Breast epithelium (tissue), 3 donors: ENCODE results near the gene ANKS1B.

Experiments
- POLR2AphosphoS5 ChIP-seq, 3 donors: sonication (generic); formaldehyde crosslinking; IDR thresholded peaks; one replicate each; pipeline ENCODE4 v1.6.1; 2017; ENCODE audit warnings: antibody characterized with exemption in 3 of 3
- TF ChIP-seq, protein P1 (sequence below), 3 donors: fragments of 450-650 bp; IDR thresholded peaks; one replicate each; pipeline ENCODE4 v1.5.1; 2016 to 2017; ENCODE audit warnings: antibody characterized with exemption in 3 of 3, mild to moderate bottlenecking in 3 of 3, moderate library complexity in 3 of 3

DNA sequence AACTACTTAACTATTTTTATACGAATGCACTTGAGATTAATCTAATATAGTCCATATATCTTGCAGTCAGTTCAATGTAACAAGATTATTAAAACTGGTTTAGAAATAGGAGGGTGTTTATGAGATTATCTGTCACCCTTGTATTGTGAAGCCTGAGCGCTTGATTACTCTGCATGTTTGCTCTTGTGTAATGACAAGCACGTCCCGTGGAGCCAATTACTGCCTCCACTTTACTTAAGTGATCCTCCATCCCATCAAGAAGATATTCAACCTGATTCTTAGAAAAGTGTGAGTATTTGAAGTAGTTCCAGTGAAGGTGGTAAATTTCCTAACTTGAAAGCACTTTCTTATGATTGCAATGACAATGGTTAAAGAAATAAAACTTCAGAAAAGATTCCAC lies 752.4 kb downstream of the ANKS1B start:
- TF ChIP-seq, protein P1, sequence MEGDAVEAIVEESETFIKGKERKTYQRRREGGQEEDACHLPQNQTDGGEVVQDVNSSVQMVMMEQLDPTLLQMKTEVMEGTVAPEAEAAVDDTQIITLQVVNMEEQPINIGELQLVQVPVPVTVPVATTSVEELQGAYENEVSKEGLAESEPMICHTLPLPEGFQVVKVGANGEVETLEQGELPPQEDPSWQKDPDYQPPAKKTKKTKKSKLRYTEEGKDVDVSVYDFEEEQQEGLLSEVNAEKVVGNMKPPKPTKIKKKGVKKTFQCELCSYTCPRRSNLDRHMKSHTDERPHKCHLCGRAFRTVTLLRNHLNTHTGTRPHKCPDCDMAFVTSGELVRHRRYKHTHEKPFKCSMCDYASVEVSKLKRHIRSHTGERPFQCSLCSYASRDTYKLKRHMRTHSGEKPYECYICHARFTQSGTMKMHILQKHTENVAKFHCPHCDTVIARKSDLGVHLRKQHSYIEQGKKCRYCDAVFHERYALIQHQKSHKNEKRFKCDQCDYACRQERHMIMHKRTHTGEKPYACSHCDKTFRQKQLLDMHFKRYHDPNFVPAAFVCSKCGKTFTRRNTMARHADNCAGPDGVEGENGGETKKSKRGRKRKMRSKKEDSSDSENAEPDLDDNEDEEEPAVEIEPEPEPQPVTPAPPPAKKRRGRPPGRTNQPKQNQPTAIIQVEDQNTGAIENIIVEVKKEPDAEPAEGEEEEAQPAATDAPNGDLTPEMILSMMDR (IDR thresholded peaks at IDR 0.05) = no peak
- no peak for TF ChIP-seq POLR2AphosphoS5 (IDR thresholded peaks at IDR 0.05)
